IPS-18a (cell line): Measurements from ENCODE around the gene CCL25.
"Not testable (repeated sequence)": the region's sequence is repeated elsewhere in the genome, so short reads cannot be mapped to it uniquely, and the experiment has no call there.

Source experiments
- H3K27ac ChIP-seq: one replicate; pipeline ENCODE4 v1.5.1; 2013; ENCODE audit warnings: low read length
- H3K27me3 ChIP-seq: one replicate; pipeline ENCODE4 v1.6.1; 2013; ENCODE audit warnings: mild to moderate bottlenecking, low read length; ENCODE audit not compliant: control insufficient read depth, insufficient read depth
- H3K36me3 ChIP-seq: one replicate; pipeline ENCODE4 v1.6.1; 2013; ENCODE audit warnings: low read depth, low read length; ENCODE audit not compliant: control insufficient read depth
- H3K4me1 ChIP-seq: one replicate; pipeline ENCODE4 v1.6.1; 2013; ENCODE audit warnings: low read depth, low read length; ENCODE audit not compliant: control insufficient read depth
- H3K4me3 ChIP-seq: one replicate; pipeline ENCODE4 v1.5.1; 2013; ENCODE audit warnings: low read length
- H3K9ac ChIP-seq: one replicate; pipeline ENCODE4 v1.6.1; 2013; ENCODE audit warnings: mild to moderate bottlenecking, low read length, moderate library complexity
- H3K9me3 ChIP-seq: one replicate; pipeline ENCODE4 v1.6.1; 2013; ENCODE audit warnings: low read depth, low read length; ENCODE audit not compliant: control insufficient read depth

CCL25 gene

DNA sequence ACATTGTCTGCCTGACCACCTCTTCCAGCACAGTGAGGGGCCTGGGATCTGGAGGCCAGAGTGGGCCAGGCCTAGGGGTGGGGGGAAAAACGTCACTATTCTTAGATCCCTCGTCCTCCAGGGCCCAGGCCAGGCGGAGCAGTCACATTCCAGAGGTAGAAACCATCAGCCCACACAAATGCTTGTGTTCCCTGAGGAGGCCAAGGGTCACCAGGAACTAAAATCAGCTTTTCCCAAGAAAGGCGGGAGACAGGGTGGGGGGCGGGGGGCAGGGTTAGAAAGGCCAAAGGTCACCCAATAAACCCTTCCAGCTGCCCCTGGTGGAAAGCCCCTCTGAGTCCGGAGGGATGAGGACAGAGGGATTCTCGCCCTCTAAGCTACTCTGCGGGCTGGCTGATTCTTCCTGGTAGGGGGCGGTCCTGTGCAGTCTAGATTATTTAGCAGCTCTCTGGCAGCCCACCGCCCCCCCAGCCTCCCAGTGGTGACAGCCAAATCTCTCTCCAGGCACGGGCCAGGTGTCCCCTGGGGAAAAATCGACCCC lies 23.5 kb upstream of the CCL25 start:
- Histone ChIP-seq H3K27me3 (no peaks in the 10 kb centered on the region), H3K4me3 (no peak overlapping the region), H3K9me3 (no peaks in the 10 kb centered on the region), H3K4me1 (peaks cover 18% of the 10 kb centered on the region), H3K9ac (no peak overlapping the region), H3K27ac (no peak overlapping the region), H3K36me3 (no peaks in the 10 kb centered on the region)

DNA sequence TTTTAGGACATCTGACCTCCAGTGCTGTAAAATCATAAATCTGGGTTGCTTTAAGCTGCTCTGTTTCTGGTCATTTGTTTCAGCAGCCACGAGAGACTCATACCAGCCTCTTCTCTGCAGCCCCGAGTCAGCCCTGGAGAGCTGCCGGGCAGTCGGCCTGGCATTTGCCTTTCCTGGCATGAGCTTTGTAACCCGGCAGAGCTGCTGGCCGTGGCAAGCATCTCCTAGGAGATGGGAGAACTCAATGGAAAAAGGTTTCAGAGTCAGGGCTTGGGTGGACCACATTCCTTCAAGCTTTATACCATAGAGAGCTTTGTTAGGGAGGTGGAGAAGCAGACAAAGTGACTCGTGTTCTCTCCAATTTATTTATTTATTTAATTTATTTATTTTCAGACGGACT lies 21.6 kb upstream of the CCL25 start:
- no peaks in the 10 kb centered on the region for H3K9me3 ChIP-seq
- no peak overlapping the region for H3K9ac ChIP-seq
- peaks cover 21% of the 10 kb centered on the region for H3K4me1 ChIP-seq
- no peaks in the 10 kb centered on the region for H3K27me3 ChIP-seq
- H3K4me3 ChIP-seq, result no peak overlapping the region
- no peaks in the 10 kb centered on the region for H3K36me3 ChIP-seq
- H3K27ac ChIP-seq, result no peak overlapping the region

DNA sequence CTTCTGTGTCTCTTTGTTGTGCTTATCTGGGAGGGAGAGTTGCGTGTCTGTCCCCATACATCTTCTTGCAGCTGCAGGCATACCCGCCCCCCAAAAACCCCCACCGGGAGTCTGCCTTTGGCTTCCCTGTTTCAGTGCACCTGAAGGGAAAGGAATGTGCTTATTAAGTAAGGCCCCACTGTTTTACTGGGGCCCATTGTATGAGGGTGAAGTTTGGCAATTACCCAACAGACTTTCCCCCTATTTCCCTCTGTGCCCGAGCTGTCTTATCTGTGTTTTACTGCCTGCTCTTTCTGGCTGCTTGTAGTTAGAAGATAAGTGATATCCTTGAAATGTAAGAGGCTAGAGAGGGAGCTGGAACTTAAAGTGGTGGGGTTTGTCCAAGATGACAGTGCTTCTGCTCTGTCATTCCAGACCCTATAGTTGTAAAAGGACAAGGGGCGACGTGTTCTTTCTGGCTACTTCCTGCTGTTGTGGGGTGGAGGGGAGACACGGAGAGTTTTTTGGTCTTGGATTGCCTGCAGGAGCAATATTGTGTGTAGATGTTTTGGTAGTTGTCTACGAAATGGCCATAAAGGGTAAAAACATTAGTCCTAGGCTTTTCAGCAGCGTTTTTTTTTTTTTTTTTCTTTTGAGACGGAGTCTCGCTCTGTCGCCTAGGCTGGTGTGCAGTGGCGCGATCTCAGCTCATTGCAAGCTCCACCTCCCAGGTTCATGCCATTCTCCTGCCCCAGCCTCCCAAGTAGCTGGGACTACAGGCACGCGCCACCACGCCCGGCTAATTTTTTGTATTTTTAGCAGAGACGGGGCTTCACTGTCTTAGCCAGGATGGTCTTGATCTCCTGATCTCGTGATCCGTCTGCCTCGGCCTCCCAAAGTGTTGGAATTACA lies 19.0 kb upstream of the CCL25 start:
- peak overlapping the region; percentile 68 for H3K27ac ChIP-seq
- H3K27me3 ChIP-seq, result not testable (repeated sequence)
- peak overlapping the region; percentile 4 for H3K9ac ChIP-seq

DNA sequence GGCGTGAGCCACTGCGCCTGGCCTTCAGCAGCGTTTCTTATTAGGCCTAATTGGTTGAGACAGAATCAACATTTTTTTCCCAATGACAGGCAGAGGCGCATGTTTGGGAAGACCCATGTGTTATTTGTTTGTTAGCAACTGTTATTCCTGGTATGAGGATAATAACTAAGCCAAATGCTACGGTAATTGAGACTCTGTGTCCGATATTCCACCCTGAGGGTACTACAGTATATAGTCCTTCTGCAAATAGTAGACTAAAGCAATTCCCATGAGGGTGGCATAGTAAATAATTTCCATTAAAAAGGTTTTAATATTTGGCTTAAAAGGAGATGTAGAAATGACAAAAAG lies 18.4 kb upstream of the CCL25 start:
- Histone ChIP-seq H3K27me3 (no peaks in the 10 kb centered on the region), H3K36me3 (no peaks in the 10 kb centered on the region), H3K27ac (no peak overlapping the region), H3K9ac (no peak overlapping the region), H3K4me3 (no peak overlapping the region), H3K4me1 (peaks cover 20% of the 10 kb centered on the region), H3K9me3 (no peaks in the 10 kb centered on the region)

More for the DNA sequence above, 19.0 kb upstream of the CCL25 start:
- H3K36me3 ChIP-seq, H3K9me3 ChIP-seq: not testable (repeated sequence)
- Histone ChIP-seq H3K4me3 (peak overlapping the region; percentile 39), H3K4me1 (peaks cover 25% of the 10 kb centered on the region)

DNA sequence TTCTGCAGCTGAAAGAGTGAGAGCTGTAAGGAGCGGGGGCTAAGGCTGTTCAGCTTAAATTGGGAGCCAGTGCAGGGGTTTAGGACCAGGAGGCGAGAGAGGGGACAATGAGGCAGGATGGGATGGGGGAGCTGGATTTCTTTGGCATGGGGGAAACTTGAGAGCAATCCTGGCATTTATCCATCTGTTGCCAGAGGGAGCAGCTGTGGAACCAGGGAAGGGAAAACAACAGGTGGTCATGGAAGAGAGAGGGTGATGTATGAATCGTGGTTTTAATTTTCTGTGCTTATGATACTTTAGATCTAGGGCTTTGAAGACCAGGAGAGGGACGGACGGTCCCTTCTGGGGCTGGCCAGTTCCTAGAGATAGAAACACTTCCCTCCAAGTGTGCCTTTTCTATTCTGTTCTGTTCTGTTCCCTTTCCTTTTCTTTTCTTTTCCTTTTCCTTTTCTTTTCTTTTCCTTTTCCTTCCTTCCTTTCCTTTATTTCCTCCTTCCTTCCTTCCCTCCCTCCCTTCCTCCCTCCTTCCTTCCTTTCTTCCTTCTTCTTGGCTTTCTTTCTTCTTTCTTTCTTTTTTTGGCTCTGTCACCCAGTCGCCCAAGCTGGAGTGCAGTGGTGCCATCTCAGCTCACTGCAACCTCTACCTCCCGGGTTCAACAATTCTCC lies 16.0 kb upstream of the CCL25 start:
- H3K4me1 ChIP-seq, result peaks cover 20% of the 10 kb centered on the region
- H3K4me3 ChIP-seq, result no peak overlapping the region
- H3K27me3 ChIP-seq, result no peaks in the 10 kb centered on the region
- no peaks in the 10 kb centered on the region for H3K36me3 ChIP-seq
- H3K27ac ChIP-seq, result no peak overlapping the region
- H3K9me3 ChIP-seq, result no peaks in the 10 kb centered on the region
- H3K9ac ChIP-seq, result no peak overlapping the region

DNA sequence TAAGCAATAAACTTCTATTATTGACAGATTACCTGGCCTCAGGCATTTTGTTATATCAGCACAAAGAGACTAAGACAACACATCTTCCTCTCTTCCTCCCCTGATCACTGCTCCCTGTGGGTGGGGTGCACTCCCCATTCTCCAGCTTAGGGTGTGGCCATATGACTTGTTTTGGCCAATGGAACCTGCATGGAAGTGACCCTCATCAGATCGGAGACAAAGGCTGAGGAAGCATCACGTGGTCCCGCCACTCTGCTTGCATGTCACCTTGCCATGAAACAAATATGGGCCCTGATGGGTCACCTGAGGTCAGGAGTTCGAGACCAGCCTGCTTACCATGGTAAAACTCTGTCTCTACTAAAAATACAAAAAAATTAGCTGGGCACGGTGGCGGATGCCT lies 13.7 kb upstream of the CCL25 start:
- H3K9ac ChIP-seq, result no peak overlapping the region
- no peaks in the 10 kb centered on the region for H3K27me3 ChIP-seq
- H3K9me3 ChIP-seq, result no peaks in the 10 kb centered on the region
- H3K4me1 ChIP-seq, result peaks cover 10% of the 10 kb centered on the region
- H3K4me3 ChIP-seq, result no peak overlapping the region
- no peaks in the 10 kb centered on the region for H3K36me3 ChIP-seq
- no peak overlapping the region for H3K27ac ChIP-seq

DNA sequence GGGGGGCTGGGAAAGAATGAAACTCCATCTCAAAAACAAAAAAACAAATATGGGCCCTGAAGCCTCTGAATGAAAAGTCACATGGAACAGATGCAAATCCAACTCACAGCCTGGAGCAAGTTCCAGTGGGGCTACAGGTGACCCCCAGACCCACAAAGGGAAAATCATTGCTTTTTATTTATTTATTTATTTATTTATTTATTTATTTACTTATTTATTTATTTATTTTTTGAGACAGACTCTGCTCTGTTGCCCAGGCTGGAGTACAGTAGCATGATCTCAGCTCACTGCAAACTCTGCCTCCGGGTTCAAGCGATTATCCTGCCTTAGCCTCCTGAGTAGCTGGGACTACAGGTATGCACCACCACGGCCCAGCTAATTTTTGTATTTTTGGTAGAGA lies 13.3 kb upstream of the CCL25 start:
- no peaks in the 10 kb centered on the region for H3K36me3 ChIP-seq
- no peak overlapping the region for H3K4me3 ChIP-seq
- no peaks in the 10 kb centered on the region for H3K27me3 ChIP-seq

DNA sequence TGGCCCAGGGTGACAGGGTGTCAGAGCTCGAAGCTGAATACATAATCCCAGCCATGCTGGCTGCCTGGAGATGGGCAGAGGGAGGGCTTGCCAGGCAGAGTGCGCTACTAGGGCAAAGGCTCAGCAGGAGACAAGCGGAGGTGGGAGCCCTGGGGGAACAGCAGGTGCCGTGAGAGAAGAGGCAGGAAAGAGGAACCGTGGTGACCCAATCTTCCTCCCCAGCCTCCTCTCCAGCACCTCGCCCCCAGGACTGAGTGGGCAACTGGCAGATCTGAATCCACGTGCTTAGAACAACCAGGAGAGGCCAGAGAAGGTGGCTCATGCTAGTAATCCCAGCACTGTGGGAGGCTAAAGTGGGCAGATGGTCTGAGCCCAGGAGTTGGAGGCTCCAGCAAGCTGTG lies 11.0 kb upstream of the CCL25 start:
- Histone ChIP-seq H3K9me3 (no peaks in the 10 kb centered on the region), H3K36me3 (no peaks in the 10 kb centered on the region), H3K4me1 (no peaks in the 10 kb centered on the region), H3K27me3 (no peaks in the 10 kb centered on the region), H3K4me3 (no peak overlapping the region), H3K27ac (no peak overlapping the region), H3K9ac (no peak overlapping the region)

More for the DNA sequence above, 13.3 kb upstream of the CCL25 start:
- Histone ChIP-seq H3K27ac (no peak overlapping the region), H3K9ac (no peak overlapping the region), H3K9me3 (no peaks in the 10 kb centered on the region), H3K4me1 (peaks cover 5% of the 10 kb centered on the region)

DNA sequence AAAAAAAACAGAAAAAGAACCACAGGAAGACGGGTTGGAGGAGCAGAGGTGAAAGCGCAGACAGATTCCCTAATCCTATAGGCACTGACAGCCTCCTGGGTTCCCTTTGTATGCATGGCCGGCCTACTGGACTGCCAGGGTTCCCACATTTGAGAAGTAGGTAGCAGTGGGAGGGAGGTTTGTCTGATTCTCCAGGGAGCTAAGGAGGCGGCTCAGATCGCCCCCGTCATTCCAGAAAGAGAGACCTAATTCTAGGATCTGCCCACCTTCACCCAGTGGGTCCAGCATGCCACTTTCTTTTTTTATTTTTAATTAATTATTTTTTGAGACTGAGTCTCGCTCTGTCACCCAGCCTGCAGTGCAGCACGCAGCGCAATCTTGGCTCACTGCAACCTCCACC lies 9.7 kb upstream of the CCL25 start:
- Histone ChIP-seq H3K36me3 (no peaks in the 10 kb centered on the region), H3K9ac (no peak overlapping the region), H3K9me3 (no peaks in the 10 kb centered on the region), H3K4me1 (no peaks in the 10 kb centered on the region), H3K27me3 (no peaks in the 10 kb centered on the region), H3K27ac (no peak overlapping the region), H3K4me3 (no peak overlapping the region)

DNA sequence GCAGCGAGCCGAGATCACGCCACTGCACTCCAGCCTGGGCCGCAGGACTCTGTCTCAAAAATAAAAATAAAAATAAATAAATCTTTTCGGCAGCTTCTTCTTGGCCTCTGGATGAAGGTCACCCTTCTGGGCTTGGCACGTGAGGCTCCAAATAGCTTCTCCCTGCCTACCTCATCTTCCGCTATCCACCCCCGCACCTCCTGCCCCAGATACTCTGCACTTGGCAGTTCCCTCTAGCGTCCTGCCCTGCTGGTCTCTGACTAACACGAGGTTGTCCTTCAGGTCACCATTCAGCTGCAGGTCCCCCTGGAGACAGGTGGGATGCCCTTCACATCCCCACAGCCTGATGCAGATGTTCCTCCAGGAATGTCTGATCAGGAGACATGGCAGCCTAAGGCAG lies 8.5 kb upstream of the CCL25 start:
- Histone ChIP-seq H3K9me3 (no peaks in the 10 kb centered on the region), H3K36me3 (no peaks in the 10 kb centered on the region), H3K27me3 (peaks cover 1% of the 10 kb centered on the region), H3K27ac (no peak overlapping the region), H3K4me3 (no peak overlapping the region), H3K9ac (no peak overlapping the region), H3K4me1 (no peaks in the 10 kb centered on the region)

DNA sequence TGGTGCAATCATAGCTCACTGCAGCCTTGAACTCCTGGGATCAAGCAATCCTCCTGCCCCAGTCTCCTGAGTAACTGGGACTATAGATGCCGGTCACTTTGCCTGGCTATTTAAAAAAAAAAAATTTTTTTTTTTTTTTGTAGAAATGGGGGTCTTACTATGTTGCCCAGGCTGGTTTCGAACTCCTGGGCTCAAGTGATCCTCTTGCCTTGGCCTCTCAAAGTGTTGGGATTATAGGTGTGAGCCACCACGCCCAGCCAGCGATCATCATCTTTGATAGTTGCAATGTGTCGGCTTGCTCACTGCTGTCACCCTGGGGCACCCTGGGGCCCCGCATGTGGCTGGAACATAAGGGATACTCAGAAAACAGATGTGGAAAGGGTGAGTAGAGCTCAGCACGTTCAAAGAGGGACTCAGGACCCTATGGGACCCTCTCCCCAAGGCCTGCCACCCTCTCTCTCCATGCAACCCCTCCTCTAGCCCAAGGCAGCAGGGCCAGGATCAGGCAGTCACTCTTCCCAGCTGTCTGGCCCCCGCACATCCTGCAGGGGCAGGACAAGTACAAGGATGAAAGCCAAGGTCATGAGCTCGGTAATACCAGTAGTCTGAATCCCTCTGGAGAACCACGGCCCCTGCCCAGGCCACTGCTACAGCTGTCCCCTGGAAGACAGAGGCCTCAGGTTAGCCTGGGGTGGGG lies 6.5 kb upstream of the CCL25 start:
- Histone ChIP-seq H3K4me3 (no peak overlapping the region), H3K27ac (no peak overlapping the region), H3K27me3 (peaks cover 13% of the 10 kb centered on the region), H3K36me3 (no peaks in the 10 kb centered on the region), H3K4me1 (no peaks in the 10 kb centered on the region), H3K9me3 (no peaks in the 10 kb centered on the region), H3K9ac (no peak overlapping the region)
